HCT116 (cell line): ENCODE measurements around the gene ZNF536. TPM values are rescaled to one million over a fixed set of nuclear protein-coding genes. Genes with fewer than 3 reads are reported as not detected.

Experiments used
- ATAC-seq: fragments of 200-7000 bp; cut with Tn5 transposase; 2 replicates; pipeline ENCODE4 v1.9.1; 2020; ENCODE audit warnings: mild to moderate bottlenecking, moderate library complexity
- BruUV-seq: library from RNA; stranded (reverse); fragments of 400-500 nt; replicated peaks from 2 replicates; lab custom pipeline; 2021; lab: Mats Ljungman, UMichigan
- CTCF ChIA-PET: fragments of 300-600 bp; sonication (Branson Sonifier 250); formaldehyde crosslinking; loops from one replicate; lab custom pipeline; 2021; ENCODE audit warnings: antibody characterized with exemption; lab: Charles Lee
- POLR2A ChIA-PET: fragments of 300-600, 350-600 bp; sonication (Branson Sonifier 250); formaldehyde crosslinking; loops from one replicate; lab custom pipeline; 2021; ENCODE audit warnings: antibody characterized with exemption; lab: Charles Lee
- RAD21 ChIA-PET, 2 experiments: fragments of 300-600 bp; sonication (Branson Sonifier 250); formaldehyde crosslinking; loops; one replicate each; lab custom pipeline; 2023; ENCODE audit warnings: low total read pairs in 2 of 2; ENCODE audit not compliant: uncharacterized antibody in 2 of 2, unreplicated experiment in 2 of 2, low non-redundant PET in 1 of 2; lab: Charles Lee
- DNase-seq: peaks from one replicate; pipeline ENCODE4 v3.0.0-alpha.2; 2010; ENCODE audit warnings: low read depth, low spot score
- H2AFZ ChIP-seq: fragments of 200-600 bp; shearing (Covaris generic), sonication (generic); 2 replicates; pipeline ENCODE4 v1.6.1; 2017; ENCODE audit warnings: low read depth, mixed run types, mixed read lengths, antibody characterized with exemption, low read length; ENCODE audit not compliant: poor library complexity, severe bottlenecking
- H3K27ac ChIP-seq: 2 replicates; pipeline ENCODE4 v1.5.1; 2012; ENCODE audit warnings: low read depth, low read length
- H3K27me3 ChIP-seq: fragments of 200-600 bp; sonication (generic); 2 replicates; pipeline ENCODE4 v1.6.1; 2016; ENCODE audit warnings: mixed run types, low read length, mixed read lengths; ENCODE audit not compliant: insufficient read depth
- H3K36me3 ChIP-seq, 2 experiments: fragments of 200-500 bp in 1 of 2; fragments of 200-600 bp in 1 of 2; sonication (Bioruptor generic) in 1 of 2; sonication (generic) in 1 of 2; 2 replicates each; pipeline versions ENCODE4 v1.5.1 to v1.6.1; 2014 to 2016; ENCODE audit warnings: low read length in 2 of 2, inconsistent platforms in 1 of 2, mixed read lengths in 1 of 2, mixed run types in 1 of 2; ENCODE audit not compliant: insufficient read depth in 2 of 2, control insufficient read depth in 1 of 2
- H3K4me1 ChIP-seq, 2 experiments: fragments of 200-600 bp in 1 of 2; sonication (generic) in 1 of 2; 2 replicates each; pipeline versions ENCODE4 v1.5.1 to v1.6.1; 2012 to 2017; ENCODE audit warnings: low read length in 2 of 2, inconsistent platforms in 1 of 2, mild to moderate bottlenecking in 1 of 2, mixed read lengths in 1 of 2, mixed run types in 1 of 2, moderate library complexity in 1 of 2; ENCODE audit not compliant: insufficient read depth in 2 of 2, control insufficient read depth in 1 of 2
- H3K4me2 ChIP-seq: fragments of 200-600 bp; sonication (generic); 2 replicates; pipeline ENCODE4 v1.6.1; 2017; ENCODE audit warnings: mixed run types, low read length, mixed read lengths
- H3K4me3 ChIP-seq, 2 experiments: fragments of 200-600 bp in 1 of 2; sonication (generic) in 1 of 2; replicated peaks in 1 of 2; 2 replicates each; pipeline ENCODE4 v1.5.1; 2011 to 2016; ENCODE audit warnings: low read length in 2 of 2, control low read depth in 1 of 2, low read depth in 1 of 2, mild to moderate bottlenecking in 1 of 2, mixed read lengths in 1 of 2, mixed run types in 1 of 2
- H3K79me2 ChIP-seq: fragments of 200-600 bp; sonication (generic); 2 replicates; pipeline ENCODE4 v1.6.1; 2017; ENCODE audit warnings: mild to moderate bottlenecking, mixed run types, low read length, moderate library complexity, mixed read lengths; ENCODE audit not compliant: insufficient read depth
- H3K9ac ChIP-seq: fragments of 200-600 bp; sonication (generic); 2 replicates; pipeline ENCODE4 v1.6.1; 2016; ENCODE audit warnings: low read length, mixed read lengths
- H3K9me2 ChIP-seq: fragments of 200-600 bp; sonication (generic), shearing (Covaris generic); 2 replicates; pipeline ENCODE4 v1.6.1; 2017; ENCODE audit warnings: mixed run types, mild to moderate bottlenecking, moderate library complexity; ENCODE audit not compliant: insufficient read depth
- H3K9me3 ChIP-seq, 2 experiments: fragments of 200-500 bp in 1 of 2; fragments of 200-600 bp in 1 of 2; sonication (Bioruptor generic) in 1 of 2; sonication (generic) in 1 of 2; 2 replicates each; pipeline ENCODE4 v1.6.1; 2014 to 2017; ENCODE audit warnings: low read length in 2 of 2, mixed read lengths in 2 of 2, inconsistent platforms in 1 of 2, low read depth in 1 of 2, mild to moderate bottlenecking in 1 of 2, mixed run types in 1 of 2, moderate library complexity in 1 of 2; ENCODE audit not compliant: control insufficient read depth in 1 of 2, insufficient read depth in 1 of 2
- H4K20me1 ChIP-seq: fragments of 200-600 bp; sonication (generic), shearing (Covaris generic); 2 replicates; pipeline ENCODE4 v1.6.1; 2017; ENCODE audit warnings: mixed run types, mild to moderate bottlenecking, moderate library complexity; ENCODE audit not compliant: insufficient read depth
- CBX3 ChIP-seq: IDR thresholded peaks from 2 replicates; pipeline ENCODE4 v1.6.1; 2012; ENCODE audit warnings: low read depth
- ELF1 ChIP-seq: IDR thresholded peaks from 2 replicates; pipeline ENCODE4 v1.6.1; 2012; ENCODE audit warnings: low read depth, borderline replicate concordance
- POLR2AphosphoS5 ChIP-seq: IDR thresholded peaks from 2 replicates; pipeline ENCODE4 v1.6.1; 2011; ENCODE audit warnings: mild to moderate bottlenecking, low read depth, low read length, moderate library complexity
- ZBTB33 ChIP-seq: IDR thresholded peaks from 2 replicates; pipeline ENCODE4 v1.6.1; 2011; ENCODE audit warnings: mild to moderate bottlenecking, low read length, moderate library complexity; ENCODE audit not compliant: insufficient replicate concordance; ENCODE audit errors: extremely low read depth
- intact Hi-C: fragments of 100-400 bp; cut with micrococcal nuclease; formaldehyde crosslinking; loops from 2 replicates; pipeline ENCODE4 v1.10.0; 2022
- total RNA-seq: library from RNA; stranded (reverse); gene quantifications from one replicate; pipeline ENCODE4 v1.2.1, GENCODE V29; 2021; ENCODE audit not compliant: unreplicated experiment
- TF ChIP-seq, protein P1 (sequence below): IDR thresholded peaks from 2 replicates; pipeline ENCODE4 v1.6.1; 2012; ENCODE audit warnings: low read depth

Gene ZNF536
- total RNA-seq, 1 experiment from 2014 or later, result not detected

GRCh38 chr19:30487178-30487577 is 115.0 kb downstream of the ZNF536 start:
- H3K36me3 ChIP-seq, result no peaks in the 10 kb centered on the region
- no peaks in the 10 kb centered on the region for H3K4me1 ChIP-seq
- no TSS peak for BruUV-seq
- H4K20me1 ChIP-seq, result no peaks in the 10 kb centered on the region
- intact Hi-C loops, result no loop called here
- H3K4me3 ChIP-seq, result no peak overlapping the region
- no peak overlapping the region for H2AFZ ChIP-seq
- no peaks in the 10 kb centered on the region for H3K79me2 ChIP-seq
- POLR2A ChIA-PET, result no interaction called here
- H3K4me2 ChIP-seq, result no peak overlapping the region
- H3K9me3 ChIP-seq, result peaks cover 0 to 2% of the 10 kb centered on the region in 2 experiments; a peak in 1 of 4 replicates
- no peak overlapping the region for H3K27ac ChIP-seq
- no peaks in the 10 kb centered on the region for H3K9me2 ChIP-seq
- CTCF ChIA-PET, result no interaction called here
- ATAC-seq, result no peak
- peaks cover 40% of the 10 kb centered on the region for H3K27me3 ChIP-seq
- no peak overlapping the region for H3K9ac ChIP-seq
- RAD21 ChIA-PET, result no interaction called here
- TF ChIP-seq ZBTB33 (no peak), ELF1 (no peak), CBX3 (no peak), POLR2AphosphoS5 (no peak)
- TF ChIP-seq, protein P1, sequence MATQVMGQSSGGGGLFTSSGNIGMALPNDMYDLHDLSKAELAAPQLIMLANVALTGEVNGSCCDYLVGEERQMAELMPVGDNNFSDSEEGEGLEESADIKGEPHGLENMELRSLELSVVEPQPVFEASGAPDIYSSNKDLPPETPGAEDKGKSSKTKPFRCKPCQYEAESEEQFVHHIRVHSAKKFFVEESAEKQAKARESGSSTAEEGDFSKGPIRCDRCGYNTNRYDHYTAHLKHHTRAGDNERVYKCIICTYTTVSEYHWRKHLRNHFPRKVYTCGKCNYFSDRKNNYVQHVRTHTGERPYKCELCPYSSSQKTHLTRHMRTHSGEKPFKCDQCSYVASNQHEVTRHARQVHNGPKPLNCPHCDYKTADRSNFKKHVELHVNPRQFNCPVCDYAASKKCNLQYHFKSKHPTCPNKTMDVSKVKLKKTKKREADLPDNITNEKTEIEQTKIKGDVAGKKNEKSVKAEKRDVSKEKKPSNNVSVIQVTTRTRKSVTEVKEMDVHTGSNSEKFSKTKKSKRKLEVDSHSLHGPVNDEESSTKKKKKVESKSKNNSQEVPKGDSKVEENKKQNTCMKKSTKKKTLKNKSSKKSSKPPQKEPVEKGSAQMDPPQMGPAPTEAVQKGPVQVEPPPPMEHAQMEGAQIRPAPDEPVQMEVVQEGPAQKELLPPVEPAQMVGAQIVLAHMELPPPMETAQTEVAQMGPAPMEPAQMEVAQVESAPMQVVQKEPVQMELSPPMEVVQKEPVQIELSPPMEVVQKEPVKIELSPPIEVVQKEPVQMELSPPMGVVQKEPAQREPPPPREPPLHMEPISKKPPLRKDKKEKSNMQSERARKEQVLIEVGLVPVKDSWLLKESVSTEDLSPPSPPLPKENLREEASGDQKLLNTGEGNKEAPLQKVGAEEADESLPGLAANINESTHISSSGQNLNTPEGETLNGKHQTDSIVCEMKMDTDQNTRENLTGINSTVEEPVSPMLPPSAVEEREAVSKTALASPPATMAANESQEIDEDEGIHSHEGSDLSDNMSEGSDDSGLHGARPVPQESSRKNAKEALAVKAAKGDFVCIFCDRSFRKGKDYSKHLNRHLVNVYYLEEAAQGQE, result no peak
- DNase-seq, result no peak
